PC-9 (cell line): Measurements from ENCODE around the gene DUSP10. TPM values are rescaled to one million over a fixed set of nuclear protein-coding genes. Genes with fewer than 3 reads are reported as not detected.

Experiments used
- BruUV-seq: library from RNA; stranded (reverse); fragments of 400-500 nt; replicated peaks from 2 replicates; lab custom pipeline; 2021; lab: Mats Ljungman, UMichigan
- CTCF ChIA-PET: fragments of 300-600 bp; sonication (Branson Sonifier 250); formaldehyde crosslinking; loops from one replicate; lab custom pipeline; 2022; ENCODE audit warnings: antibody characterized with exemption; lab: Charles Lee
- POLR2A ChIA-PET: fragments of 300-600 bp; sonication (Branson Sonifier 250); formaldehyde crosslinking; loops from one replicate; lab custom pipeline; 2022; ENCODE audit warnings: antibody characterized with exemption; ENCODE audit not compliant: unreplicated experiment; lab: Charles Lee
- DNase-seq, 2 experiments: peaks; one replicate each; pipeline versions ENCODE4 v3.0.0 to v3.0.0-alpha.2; 2015 to 2022; ENCODE audit warnings: mixed read lengths in 1 of 2
- H2AFZ ChIP-seq: fragments of 200-600 bp; sonication (generic); 2 replicates; pipeline ENCODE4 v1.8.1; 2017; ENCODE audit warnings: antibody characterized with exemption
- H3F3A ChIP-seq: fragments of 200-600 bp; sonication (generic); 2 replicates; pipeline ENCODE4 v1.8.1; 2017; ENCODE audit warnings: antibody characterized with exemption, mild to moderate bottlenecking, low read depth; ENCODE audit not compliant: insufficient read depth
- H3K27ac ChIP-seq: fragments of 200-600 bp; sonication (generic); 2 replicates; pipeline ENCODE4 v1.6.1; 2016; ENCODE audit warnings: mixed run types
- H3K27me3 ChIP-seq: fragments of 200-600 bp; sonication (generic); 2 replicates; pipeline ENCODE4 v1.6.1; 2016; ENCODE audit warnings: low read depth, mixed run types; ENCODE audit not compliant: insufficient read depth
- H3K36me3 ChIP-seq: fragments of 200-600 bp; sonication (generic); 2 replicates; pipeline ENCODE4 v1.6.1; 2016; ENCODE audit warnings: low read depth, mixed run types
- H3K4me1 ChIP-seq: fragments of 200-600 bp; sonication (generic); replicated peaks from 2 replicates; pipeline ENCODE4 v1.6.1; 2016; ENCODE audit warnings: mixed run types; ENCODE audit not compliant: insufficient read depth
- H3K4me2 ChIP-seq: fragments of 200-600 bp; sonication (generic); 2 replicates; pipeline ENCODE4 v1.6.1; 2017; ENCODE audit warnings: mixed run types
- H3K4me3 ChIP-seq: fragments of 200-600 bp; sonication (generic); 2 replicates; pipeline ENCODE4 v1.6.1; 2016; ENCODE audit warnings: mixed run types
- H3K79me2 ChIP-seq: fragments of 200-600 bp; sonication (generic); 2 replicates; pipeline ENCODE4 v1.6.1; 2017; ENCODE audit warnings: low read depth, mixed run types
- H3K9me2 ChIP-seq: fragments of 200-600 bp; sonication (generic); 2 replicates; pipeline ENCODE4 v1.8.1; 2017; ENCODE audit warnings: mild to moderate bottlenecking; ENCODE audit not compliant: insufficient read depth
- H3K9me3 ChIP-seq: fragments of 200-600 bp; sonication (generic); 2 replicates; pipeline ENCODE4 v1.8.1; 2016; ENCODE audit warnings: low read depth; ENCODE audit not compliant: insufficient read depth
- H4K20me1 ChIP-seq: fragments of 200-600 bp; sonication (generic); 2 replicates; pipeline ENCODE4 v1.8.1; 2017; ENCODE audit not compliant: insufficient read depth
- EZH2 ChIP-seq: fragments of 200-600 bp; sonication (generic); IDR thresholded peaks from 2 replicates; pipeline ENCODE4 v1.8.0; 2017; ENCODE audit warnings: antibody characterized with exemption, low read depth
- intact Hi-C: fragments of 100-400 bp; cut with micrococcal nuclease; formaldehyde crosslinking; loops from one replicate; pipeline ENCODE4 v1.10.0; 2022; ENCODE audit not compliant: unreplicated experiment
- total RNA-seq: library from RNA; stranded (reverse); gene quantifications from 2 replicates; pipeline ENCODE4 v1.2.3, GENCODE V29; 2021
- TF ChIP-seq, protein P1 (sequence below): fragments of 200-600 bp; sonication (generic); conservative IDR thresholded peaks from 2 replicates; pipeline ENCODE4 v1.6.1; 2017; ENCODE audit warnings: mixed run types, antibody characterized with exemption, mild to moderate bottlenecking, moderate library complexity

Gene DUSP10
- total RNA-seq, 1 experiment from 2014 or later = 7.0 TPM

- H2AFZ ChIP-seq = no peak overlapping the region
- DNase-seq = no peak
- no peak overlapping the region for H3K4me2 ChIP-seq
- H3K4me1 ChIP-seq = no peaks in the 10 kb centered on the region
- TF ChIP-seq, protein P1, sequence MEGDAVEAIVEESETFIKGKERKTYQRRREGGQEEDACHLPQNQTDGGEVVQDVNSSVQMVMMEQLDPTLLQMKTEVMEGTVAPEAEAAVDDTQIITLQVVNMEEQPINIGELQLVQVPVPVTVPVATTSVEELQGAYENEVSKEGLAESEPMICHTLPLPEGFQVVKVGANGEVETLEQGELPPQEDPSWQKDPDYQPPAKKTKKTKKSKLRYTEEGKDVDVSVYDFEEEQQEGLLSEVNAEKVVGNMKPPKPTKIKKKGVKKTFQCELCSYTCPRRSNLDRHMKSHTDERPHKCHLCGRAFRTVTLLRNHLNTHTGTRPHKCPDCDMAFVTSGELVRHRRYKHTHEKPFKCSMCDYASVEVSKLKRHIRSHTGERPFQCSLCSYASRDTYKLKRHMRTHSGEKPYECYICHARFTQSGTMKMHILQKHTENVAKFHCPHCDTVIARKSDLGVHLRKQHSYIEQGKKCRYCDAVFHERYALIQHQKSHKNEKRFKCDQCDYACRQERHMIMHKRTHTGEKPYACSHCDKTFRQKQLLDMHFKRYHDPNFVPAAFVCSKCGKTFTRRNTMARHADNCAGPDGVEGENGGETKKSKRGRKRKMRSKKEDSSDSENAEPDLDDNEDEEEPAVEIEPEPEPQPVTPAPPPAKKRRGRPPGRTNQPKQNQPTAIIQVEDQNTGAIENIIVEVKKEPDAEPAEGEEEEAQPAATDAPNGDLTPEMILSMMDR = no peak
- TF ChIP-seq EZH2 = no peak
- ChIA-PET POLR2A (no interaction called here), CTCF (no interaction called here)
- H3K9me3 ChIP-seq = no peaks in the 10 kb centered on the region
- H3K27ac ChIP-seq = no peak overlapping the region
- intact Hi-C loops = no loop called here
- H3K9me2 ChIP-seq = no peaks in the 10 kb centered on the region
- peaks cover 10% of the 10 kb centered on the region for H3K36me3 ChIP-seq
- BruUV-seq = no TSS peak
- no peak overlapping the region for H3K4me3 ChIP-seq
- no peaks in the 10 kb centered on the region for H3K79me2 ChIP-seq
- H4K20me1 ChIP-seq = no peaks in the 10 kb centered on the region
- peaks cover 3% of the 10 kb centered on the region; the same call in 1 of the 2 replicates for H3F3A ChIP-seq
- no peaks in the 10 kb centered on the region for H3K27me3 ChIP-seq
Observed at GRCh38 chr1:221698579-221699349, 43.1 kb downstream of the DUSP10 start.

DNA sequence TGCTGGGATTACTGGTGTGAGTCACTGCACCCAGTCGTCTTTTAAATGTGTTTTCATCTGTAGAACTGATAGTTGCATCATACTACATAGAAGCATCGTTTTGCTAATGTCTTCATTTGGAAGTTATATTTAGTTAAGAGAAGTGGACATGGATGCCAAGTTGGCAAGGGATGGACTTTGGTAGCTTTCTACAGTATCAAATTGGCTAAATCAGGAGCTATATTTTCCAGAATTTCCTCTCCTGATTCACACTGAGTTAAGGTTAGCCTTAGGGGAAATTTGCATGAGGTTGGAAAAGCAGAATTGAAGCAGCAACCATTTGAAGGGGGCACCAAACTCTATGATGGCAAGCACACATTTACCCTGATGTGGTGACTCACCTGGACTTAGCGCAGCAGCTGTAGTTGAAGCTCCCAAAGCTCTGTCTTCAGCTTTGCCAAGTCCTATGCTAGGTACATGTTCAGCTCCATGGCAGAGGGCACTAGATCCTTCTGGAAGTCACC, 43.9 kb downstream of the DUSP10 start:
- intact Hi-C loops = no loop called here
- no peaks in the 10 kb centered on the region for H3K79me2 ChIP-seq
- no peaks in the 10 kb centered on the region for H3F3A ChIP-seq
- POLR2A ChIA-PET = no interaction called here
- H3K27ac ChIP-seq = no peak overlapping the region
- DNase-seq = no peak
- no peaks in the 10 kb centered on the region for H3K9me2 ChIP-seq
- CTCF ChIA-PET = no interaction called here
- H2AFZ ChIP-seq = no peak overlapping the region
- TF ChIP-seq EZH2 = no peak
- TF ChIP-seq, protein P1 = no peak
- H3K4me3 ChIP-seq = no peak overlapping the region
- BruUV-seq = no TSS peak
- no peak overlapping the region for H3K4me2 ChIP-seq
- H3K27me3 ChIP-seq = no peaks in the 10 kb centered on the region
- H3K9me3 ChIP-seq = no peaks in the 10 kb centered on the region
- peaks cover 4% of the 10 kb centered on the region; the same call in 1 of the 2 replicates for H3K36me3 ChIP-seq
- no peaks in the 10 kb centered on the region for H4K20me1 ChIP-seq
- no peaks in the 10 kb centered on the region for H3K4me1 ChIP-seq

- H3F3A ChIP-seq = no peaks in the 10 kb centered on the region
- H3K9me2 ChIP-seq = no peaks in the 10 kb centered on the region
- ChIA-PET CTCF (no interaction called here), POLR2A (no interaction called here)
- H4K20me1 ChIP-seq = no peaks in the 10 kb centered on the region
- H3K4me3 ChIP-seq = no peak overlapping the region
- no peaks in the 10 kb centered on the region for H3K27me3 ChIP-seq
- no peaks in the 10 kb centered on the region for H3K9me3 ChIP-seq
- H3K4me2 ChIP-seq = no peak overlapping the region
- no peaks in the 10 kb centered on the region for H3K79me2 ChIP-seq
- H3K4me1 ChIP-seq = no peaks in the 10 kb centered on the region
- no peak for DNase-seq
- intact Hi-C loops = no loop called here
- H3K27ac ChIP-seq = no peak overlapping the region
- no TSS peak for BruUV-seq
- TF ChIP-seq EZH2 = no peak
- TF ChIP-seq, protein P1 = no peak
- H2AFZ ChIP-seq = no peak overlapping the region
- no peaks in the 10 kb centered on the region for H3K36me3 ChIP-seq
Observed at GRCh38 chr1:221696718-221697461, 45.0 kb downstream of the DUSP10 start.
